Neuron (in vitro differentiated cells): ENCODE measurements around the gene CNTNAP2.

Source experiments
- H2AFZ ChIP-seq: one replicate; pipeline ENCODE4 v1.6.1; 2013; ENCODE audit warnings: low read depth, mild to moderate bottlenecking, inconsistent platforms, low read length, moderate library complexity
- H3K27me3 ChIP-seq: one replicate; pipeline ENCODE4 v1.6.1; 2013; ENCODE audit warnings: low read length; ENCODE audit not compliant: insufficient read depth
- H3K36me3 ChIP-seq: one replicate; pipeline ENCODE4 v1.6.1; 2013; ENCODE audit warnings: low read length; ENCODE audit not compliant: insufficient read depth
- H3K4me1 ChIP-seq: one replicate; pipeline ENCODE4 v1.6.1; 2013; ENCODE audit warnings: low read length; ENCODE audit not compliant: insufficient read depth
- H3K4me3 ChIP-seq: 2 replicates; pipeline ENCODE4 v1.5.1; 2013; ENCODE audit warnings: mild to moderate bottlenecking, low read length, moderate library complexity
- H3K9me3 ChIP-seq: one replicate; pipeline ENCODE4 v1.6.1; 2013; ENCODE audit warnings: low read length

The CNTNAP2 gene

GRCh38 chr7:146414373-146414772, 297.8 kb downstream of the CNTNAP2 start:
- Histone ChIP-seq H3K4me1 (no peaks in the 10 kb centered on the region), H3K27me3 (no peaks in the 10 kb centered on the region), H2AFZ (no peak overlapping the region), H3K9me3 (no peaks in the 10 kb centered on the region), H3K4me3 (no peak overlapping the region), H3K36me3 (no peaks in the 10 kb centered on the region)

GRCh38 chr7:146414937-146415336, 298.3 kb downstream of the CNTNAP2 start:
- Histone ChIP-seq H3K36me3 (no peaks in the 10 kb centered on the region), H3K4me1 (no peaks in the 10 kb centered on the region), H3K27me3 (no peaks in the 10 kb centered on the region), H3K4me3 (no peak overlapping the region), H3K9me3 (no peaks in the 10 kb centered on the region), H2AFZ (no peak overlapping the region)

- no peak overlapping the region for H2AFZ ChIP-seq
- no peaks in the 10 kb centered on the region for H3K9me3 ChIP-seq
- no peaks in the 10 kb centered on the region for H3K27me3 ChIP-seq
- H3K4me1 ChIP-seq = no peaks in the 10 kb centered on the region
- no peak overlapping the region for H3K4me3 ChIP-seq
- H3K36me3 ChIP-seq = no peaks in the 10 kb centered on the region
Measured at GRCh38 chr7:146417176-146417575, 300.6 kb downstream of the CNTNAP2 start.

- Histone ChIP-seq H2AFZ (no peak overlapping the region), H3K4me3 (no peak overlapping the region), H3K36me3 (no peaks in the 10 kb centered on the region), H3K27me3 (no peaks in the 10 kb centered on the region), H3K4me1 (no peaks in the 10 kb centered on the region), H3K9me3 (no peaks in the 10 kb centered on the region)
Measured at GRCh38 chr7:146423446-146423845, 306.8 kb downstream of the CNTNAP2 start.

GRCh38 chr7:146424084-146424483, 307.5 kb downstream of the CNTNAP2 start:
- no peaks in the 10 kb centered on the region for H3K36me3 ChIP-seq
- H3K27me3 ChIP-seq = no peaks in the 10 kb centered on the region
- H3K9me3 ChIP-seq = no peaks in the 10 kb centered on the region
- H3K4me1 ChIP-seq = no peaks in the 10 kb centered on the region
- H3K4me3 ChIP-seq = no peak overlapping the region
- H2AFZ ChIP-seq = no peak overlapping the region

- H3K4me1 ChIP-seq = no peaks in the 10 kb centered on the region
- no peaks in the 10 kb centered on the region for H3K27me3 ChIP-seq
- no peak overlapping the region for H2AFZ ChIP-seq
- H3K36me3 ChIP-seq = no peaks in the 10 kb centered on the region
- no peak overlapping the region for H3K4me3 ChIP-seq
- no peaks in the 10 kb centered on the region for H3K9me3 ChIP-seq
Measured at GRCh38 chr7:146433501-146433900, 316.9 kb downstream of the CNTNAP2 start.

GRCh38 chr7:146443102-146443501, 326.5 kb downstream of the CNTNAP2 start:
- H3K27me3 ChIP-seq = no peaks in the 10 kb centered on the region
- no peaks in the 10 kb centered on the region for H3K36me3 ChIP-seq
- no peak overlapping the region for H3K4me3 ChIP-seq
- no peaks in the 10 kb centered on the region for H3K9me3 ChIP-seq
- H2AFZ ChIP-seq = no peak overlapping the region
- no peaks in the 10 kb centered on the region for H3K4me1 ChIP-seq

- Histone ChIP-seq H3K27me3 (no peaks in the 10 kb centered on the region), H3K4me3 (no peak overlapping the region), H3K4me1 (no peaks in the 10 kb centered on the region), H3K9me3 (no peaks in the 10 kb centered on the region), H3K36me3 (no peaks in the 10 kb centered on the region), H2AFZ (no peak overlapping the region)
Measured at GRCh38 chr7:146449625-146450024, 333.0 kb downstream of the CNTNAP2 start.

- no peaks in the 10 kb centered on the region for H3K27me3 ChIP-seq
- no peaks in the 10 kb centered on the region for H3K4me1 ChIP-seq
- H3K36me3 ChIP-seq = no peaks in the 10 kb centered on the region
- H3K9me3 ChIP-seq = no peaks in the 10 kb centered on the region
- H3K4me3 ChIP-seq = no peak overlapping the region
- H2AFZ ChIP-seq = no peak overlapping the region
Measured at GRCh38 chr7:146455091-146455655, 338.6 kb downstream of the CNTNAP2 start.

GRCh38 chr7:146479040-146479439, 362.4 kb downstream of the CNTNAP2 start:
- no peaks in the 10 kb centered on the region for H3K9me3 ChIP-seq
- H3K4me3 ChIP-seq = no peak overlapping the region
- H2AFZ ChIP-seq = no peak overlapping the region
- no peaks in the 10 kb centered on the region for H3K36me3 ChIP-seq
- no peaks in the 10 kb centered on the region for H3K27me3 ChIP-seq
- no peaks in the 10 kb centered on the region for H3K4me1 ChIP-seq

GRCh38 chr7:146486519-146486918, 369.9 kb downstream of the CNTNAP2 start:
- Histone ChIP-seq H3K4me1 (no peaks in the 10 kb centered on the region), H3K4me3 (no peak overlapping the region), H3K9me3 (no peaks in the 10 kb centered on the region), H2AFZ (no peak overlapping the region), H3K27me3 (no peaks in the 10 kb centered on the region), H3K36me3 (no peaks in the 10 kb centered on the region)

- H3K27me3 ChIP-seq = no peaks in the 10 kb centered on the region
- H2AFZ ChIP-seq = no peak overlapping the region
- no peaks in the 10 kb centered on the region for H3K36me3 ChIP-seq
- no peaks in the 10 kb centered on the region for H3K9me3 ChIP-seq
- H3K4me1 ChIP-seq = no peaks in the 10 kb centered on the region
- no peak overlapping the region for H3K4me3 ChIP-seq
Measured at GRCh38 chr7:146492017-146492416, 375.4 kb downstream of the CNTNAP2 start.

- Histone ChIP-seq H3K4me3 (no peak overlapping the region), H2AFZ (no peak overlapping the region), H3K9me3 (no peaks in the 10 kb centered on the region), H3K4me1 (no peaks in the 10 kb centered on the region), H3K36me3 (no peaks in the 10 kb centered on the region), H3K27me3 (no peaks in the 10 kb centered on the region)
Measured at GRCh38 chr7:146494952-146495596, 378.5 kb downstream of the CNTNAP2 start.

- no peak overlapping the region for H3K4me3 ChIP-seq
- no peaks in the 10 kb centered on the region for H3K27me3 ChIP-seq
- H3K36me3 ChIP-seq = no peaks in the 10 kb centered on the region
- no peaks in the 10 kb centered on the region for H3K4me1 ChIP-seq
- no peaks in the 10 kb centered on the region for H3K9me3 ChIP-seq
- H2AFZ ChIP-seq = no peak overlapping the region
Measured at GRCh38 chr7:146496657-146497056, 380.1 kb downstream of the CNTNAP2 start.
